Body of pancreas (tissue), 4 donors: Measurements from ENCODE around the gene DYNC1I1. TPM values are rescaled to one million over a fixed set of nuclear protein-coding genes. Genes with fewer than 3 reads are reported as not detected.

ENCODE experiments used
- ATAC-seq: fragments of 150-250 bp; one replicate; pipeline ENCODE4 v1.9.1; 2016
- DNase-seq, 4 donors: peaks; one replicate each; pipeline ENCODE4 v3.0.0-alpha.2; 2019
- H3K27ac ChIP-seq, 4 donors: fragments of 200-600 bp; sonication (generic); 1 replicate in 3 of 4; 2 replicates in 1 of 4; pipeline versions ENCODE4 v1.5.1 to v1.6.1; 2016 to 2019; ENCODE audit warnings: mild to moderate bottlenecking in 1 of 4, mixed read lengths in 1 of 4, moderate library complexity in 1 of 4
- H3K27me3 ChIP-seq, 2 donors: fragments of 200-600 bp; sonication (generic); one replicate each; pipeline ENCODE4 v1.6.0; 2016; ENCODE audit warnings: mild to moderate bottlenecking in 1 of 2
- H3K36me3 ChIP-seq, 2 donors: fragments of 200-600 bp; sonication (generic); replicated peaks in 1 of 2; 2 replicates each; pipeline ENCODE4 v1.5.1; 2016; ENCODE audit warnings: low read depth in 2 of 2; ENCODE audit not compliant: insufficient read depth in 1 of 2
- H3K4me1 ChIP-seq: fragments of 200-600 bp; sonication (generic); one replicate; pipeline ENCODE4 v1.6.0; 2016
- H3K4me3 ChIP-seq, 2 donors: fragments of 200-600 bp; sonication (generic); 1 replicate in 1 of 2; 2 replicates in 1 of 2; pipeline ENCODE4 v1.5.1; 2016 to 2019
- H3K9me3 ChIP-seq, 3 donors: fragments of 200-600 bp; sonication (generic); 1 replicate in 2 of 3; 2 replicates in 1 of 3; pipeline ENCODE4 v1.5.1; 2016
- CTCF ChIP-seq, 7 experiments: fragments of 450-650 bp in 4 of 7; fragments of 200-600 bp in 3 of 7; sonication (generic) in 3 of 7; IDR thresholded peaks; one replicate each; pipeline ENCODE4 v1.5.1; 2016 to 2019; ENCODE audit warnings: antibody characterized with exemption in 7 of 7
- POLR2A ChIP-seq, 3 donors: fragments of 450-650 bp; IDR thresholded peaks; one replicate each; pipeline ENCODE4 v1.6.1; 2016; ENCODE audit warnings: antibody characterized with exemption in 3 of 3, mild to moderate bottlenecking in 2 of 3
- WGBS, 2 donors: methylation state at CpG; one replicate each; pipeline ENCODE4 v1.1.5; 2017; 5-methylcytosine and 5-hydroxymethylcytosine counted together
- intact Hi-C: fragments of 100-400 bp; cut with DNase I; formaldehyde crosslinking; loops from one replicate; pipeline ENCODE4 v1.15.1; 2023
- total RNA-seq, 2 donors: library from RNA; depleted of rRNA; stranded (reverse); fragments of >200 nt; gene quantifications; one replicate each; pipeline ENCODE4 v1.1.0, GENCODE V29; 2016

Gene DYNC1I1
- total RNA-seq, 2 donors from 2014 or later = 1.3 to 4.2 TPM

- H3K27me3 ChIP-seq = no peaks in the 10 kb centered on the region
- H3K4me3 ChIP-seq = no peak overlapping the region
- 38 to 53% methylated on average over 3 of the region's 3 CpGs for WGBS, 2 donors
- TF ChIP-seq POLR2A (IDR thresholded peaks at IDR 0.05) (no peak), CTCF (IDR thresholded peaks at IDR 0.05) (no peak)
- ATAC-seq = no peak
- H3K27ac ChIP-seq = no peak overlapping the region
- intact Hi-C loops = loop anchor here (5.0 kb wide), 1 partner anchor 1112 kb away; no protein-coding TSS in a partner anchor
- H3K36me3 ChIP-seq = no peaks in the 10 kb centered on the region
- peaks cover 7% of the 10 kb centered on the region for H3K4me1 ChIP-seq
- no peak for DNase-seq
- no peaks in the 10 kb centered on the region for H3K9me3 ChIP-seq
Measured at GRCh38 chr7:95915731-95916130, 143.4 kb downstream of the DYNC1I1 start.

GRCh38 chr7:95916573-95917297, 144.4 kb downstream of the DYNC1I1 start:
- Histone ChIP-seq H3K27me3 (no peaks in the 10 kb centered on the region), H3K27ac (no peak overlapping the region), H3K4me1 (peaks cover 7% of the 10 kb centered on the region), H3K36me3 (no peaks in the 10 kb centered on the region), H3K9me3 (no peaks in the 10 kb centered on the region), H3K4me3 (no peak overlapping the region)
- DNase-seq (peak; percentile 79 to 90 (median 84)), ATAC-seq (peak; percentile 67)
- intact Hi-C loops = loop anchor here (5.0 kb wide), 1 partner anchor 1111 kb away; no protein-coding TSS in a partner anchor
- TF ChIP-seq POLR2A (IDR thresholded peaks at IDR 0.05) = no peak
- peak; percentile 65 to 95 (median 82) for TF ChIP-seq CTCF (IDR thresholded peaks at IDR 0.05)
- WGBS, 2 donors = 14 to 16% methylated on average over 19 of the region's 19 CpGs

- intact Hi-C loops = loop anchor here (5.0 kb wide), 1 partner anchor 1110 kb away; no protein-coding TSS in a partner anchor
Measured at GRCh38 chr7:95917634-95918033, 145.3 kb downstream of the DYNC1I1 start.

GRCh38 chr7:95919556-95919955, 147.2 kb downstream of the DYNC1I1 start:
- WGBS, 2 donors = 70 to 74% methylated on average over 2 of the region's 2 CpGs
- no peaks in the 10 kb centered on the region for H3K36me3 ChIP-seq
- H3K9me3 ChIP-seq = no peaks in the 10 kb centered on the region
- H3K27me3 ChIP-seq = no peaks in the 10 kb centered on the region
- TF ChIP-seq CTCF (IDR thresholded peaks at IDR 0.05) (peak in 2 of 7 experiments; percentile 15 to 22), POLR2A (IDR thresholded peaks at IDR 0.05) (no peak)
- ATAC-seq = no peak
- no peak overlapping the region for H3K27ac ChIP-seq
- DNase-seq = no peak
- H3K4me1 ChIP-seq = peaks cover 7% of the 10 kb centered on the region
- no peak overlapping the region for H3K4me3 ChIP-seq
- intact Hi-C loops = loop anchor here (5.0 kb wide), 1 partner anchor 1108 kb away; no protein-coding TSS in a partner anchor

More at GRCh38 chr7:95917634-95918033, 145.3 kb downstream of the DYNC1I1 start:
- Histone ChIP-seq H3K27ac (no peak overlapping the region), H3K4me1 (peaks cover 7% of the 10 kb centered on the region), H3K36me3 (no peaks in the 10 kb centered on the region), H3K4me3 (no peak overlapping the region), H3K9me3 (no peaks in the 10 kb centered on the region), H3K27me3 (no peaks in the 10 kb centered on the region)
- no peak for TF ChIP-seq CTCF (IDR thresholded peaks at IDR 0.05)
- no peak for TF ChIP-seq POLR2A (IDR thresholded peaks at IDR 0.05)
- 64 to 70% methylated on average over 8 of the region's 8 CpGs for WGBS, 2 donors
- ATAC-seq (no peak), DNase-seq (no peak)
